ENCODE measurements around the gene NTM.
A peak's percentile ranks its signal among the peaks of the same experiment; 100 is the strongest.

Gene NTM

DNA sequence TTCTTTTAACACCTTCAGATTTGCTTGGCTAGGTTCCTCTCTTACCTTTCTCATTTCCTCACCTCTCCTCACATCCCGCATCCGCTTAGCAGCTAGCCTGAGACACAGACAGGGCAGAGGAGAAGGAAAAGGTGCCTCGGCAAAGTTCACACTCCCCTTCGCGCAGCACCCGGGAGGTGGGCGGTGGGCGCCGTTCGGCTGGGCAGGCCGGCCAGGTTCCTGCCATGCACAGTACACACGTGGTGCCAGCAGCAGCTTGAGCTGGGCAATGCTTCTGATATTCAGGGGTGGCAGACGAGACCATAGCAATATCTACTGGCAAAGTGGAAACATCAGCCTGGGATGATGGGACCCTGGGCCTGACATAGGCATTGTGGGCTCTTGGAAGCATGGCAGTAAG is 3.3 kb downstream of the NTM start:
- DNase-seq = no peak

DNA sequence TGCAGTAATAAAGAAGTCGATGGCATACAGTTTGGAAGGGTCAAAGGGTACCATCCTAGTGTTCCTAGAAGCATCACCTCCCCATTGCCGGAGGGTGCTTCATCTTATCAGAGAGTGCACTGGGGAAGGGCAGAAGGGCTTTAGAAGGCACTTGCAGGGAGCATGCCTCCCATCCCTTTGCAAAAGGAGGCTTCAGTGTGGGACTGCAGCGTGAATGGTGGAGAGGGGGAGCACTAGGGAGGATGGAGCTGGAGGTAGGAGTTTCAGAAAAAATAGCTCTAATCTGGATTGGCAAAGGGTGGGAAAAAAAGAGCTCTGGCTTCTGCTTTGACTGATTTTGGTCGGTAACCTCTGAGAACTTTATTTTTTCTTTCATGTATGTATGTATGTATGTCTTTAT is 5.0 kb downstream of the NTM start:
- DNase-seq = no peak

- no peak for DNase-seq
Observed at GRCh38 chr11:131375915-131376314, 5.5 kb downstream of the NTM start.

DNA sequence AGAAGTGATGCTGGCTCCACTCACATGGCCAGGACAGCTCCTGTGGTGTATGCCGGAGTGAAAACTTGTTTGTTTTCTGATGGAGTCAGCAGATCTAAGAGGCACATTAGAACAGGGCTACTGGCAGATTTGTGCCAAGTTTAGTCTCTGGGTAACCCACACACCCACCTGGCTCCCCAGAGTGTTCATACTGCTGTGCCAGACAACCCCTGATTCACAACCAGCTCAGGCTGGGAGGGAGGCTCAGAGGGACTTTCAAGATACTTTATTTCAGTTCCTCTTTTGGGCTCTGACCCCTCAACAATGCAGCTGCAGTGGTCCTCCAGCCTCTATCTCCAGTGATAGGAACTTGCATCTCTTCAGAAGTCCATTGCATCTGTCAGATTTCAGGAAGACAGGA is 8.5 kb downstream of the NTM start:
- DNase-seq = no peak

- DNase-seq = no peak
Observed at GRCh38 chr11:131385763-131386390, 15.5 kb downstream of the NTM start.

DNA sequence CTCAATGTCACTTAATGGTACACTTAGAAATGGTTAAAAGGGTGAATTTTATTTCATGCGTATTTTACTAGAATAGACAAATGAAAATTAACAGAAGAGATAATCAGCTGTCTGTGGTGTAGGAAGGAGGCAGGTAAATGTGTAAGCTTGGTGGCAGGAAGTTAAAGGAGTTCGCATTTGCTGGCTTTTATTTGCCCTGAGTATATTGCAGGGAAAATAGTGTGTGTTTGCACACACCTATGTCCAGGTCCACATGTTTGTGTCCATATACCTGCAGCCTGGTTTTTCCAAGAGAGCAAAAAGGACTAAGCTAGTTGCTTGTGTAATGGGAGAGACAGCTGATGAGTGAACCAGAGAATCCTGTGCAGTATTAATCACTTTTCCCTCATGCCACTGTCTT is 16.0 kb downstream of the NTM start:
- DNase-seq = no peak

- DNase-seq = no peak
Observed at GRCh38 chr11:131388030-131388429, 17.6 kb downstream of the NTM start.

DNA sequence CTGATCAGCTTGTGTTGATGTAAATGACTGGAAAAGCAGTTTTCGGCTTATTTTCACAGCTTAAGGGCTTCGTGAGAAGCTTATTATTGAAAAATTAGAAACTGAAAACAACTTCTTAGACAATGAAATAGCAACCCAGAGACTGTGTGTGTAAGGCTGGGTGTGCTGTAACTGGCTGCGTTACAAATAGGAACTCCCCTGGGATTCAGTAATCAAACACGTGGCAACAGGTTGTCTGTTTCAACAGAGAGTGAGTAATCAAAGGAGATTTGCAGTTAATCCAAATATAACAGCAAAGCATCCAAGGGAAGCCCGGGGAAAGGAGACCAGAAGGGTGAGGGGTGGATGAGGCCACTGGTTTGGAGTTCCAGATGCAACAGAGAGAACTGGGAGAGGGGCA is 19.2 kb downstream of the NTM start:
- no peak for DNase-seq

DNA sequence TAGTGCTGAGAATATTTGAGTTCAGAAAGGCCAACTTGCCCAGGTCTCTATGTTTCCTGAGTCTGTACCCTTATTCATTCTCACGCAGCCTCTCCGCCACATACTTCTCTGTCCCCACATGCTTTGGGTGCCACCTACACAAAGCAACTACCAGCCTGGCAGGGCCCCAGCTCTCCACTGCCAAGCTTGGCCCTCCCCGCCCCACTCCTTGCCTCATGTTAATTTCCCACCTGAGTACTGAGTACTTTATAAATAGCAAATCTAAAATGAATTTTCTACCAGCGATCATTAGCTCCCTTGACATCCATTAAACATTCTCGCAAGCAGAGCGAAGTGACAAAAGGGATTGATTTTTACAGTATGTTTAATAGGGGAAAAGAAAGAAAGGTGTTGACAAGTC is 20.8 kb downstream of the NTM start:
- DNase-seq = no peak

DNA sequence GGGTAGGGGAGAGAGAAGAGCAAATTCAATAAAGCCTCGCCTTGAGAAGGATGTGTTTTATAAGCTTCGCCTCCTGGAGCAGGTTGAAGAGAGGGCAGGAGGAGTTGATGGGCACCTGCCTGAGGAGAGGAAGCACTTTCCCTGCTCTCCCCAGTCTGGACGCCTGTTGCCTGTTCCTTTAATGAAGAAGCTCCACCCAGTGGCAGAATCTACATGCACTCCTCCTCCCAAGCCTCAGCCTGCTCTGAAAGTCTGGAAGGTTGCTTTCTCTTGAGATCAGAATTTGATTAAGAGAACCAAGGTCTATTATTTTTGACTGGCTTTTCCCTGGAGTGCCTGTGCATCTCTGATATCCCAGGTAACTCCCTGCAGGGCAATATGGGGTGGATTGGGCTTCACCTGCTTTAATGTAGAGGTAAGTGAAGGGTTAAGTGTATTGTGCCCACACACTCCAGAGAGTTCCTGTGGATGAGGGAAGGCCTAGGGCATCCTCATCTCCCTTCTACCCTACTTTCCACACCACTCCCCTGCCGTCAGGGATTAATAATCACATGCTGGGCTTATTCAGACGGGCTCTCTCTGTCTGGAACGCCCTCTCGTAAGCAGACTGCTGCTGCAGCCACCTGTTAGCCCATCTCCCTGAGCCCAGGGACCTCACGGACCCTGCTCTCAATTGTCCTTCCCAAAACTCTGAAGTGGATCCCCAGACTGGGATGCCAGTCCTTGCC is 22.3 kb downstream of the NTM start:
- DNase-seq = no peak

- no peak for DNase-seq
Observed at GRCh38 chr11:131393691-131394090, 23.3 kb downstream of the NTM start.

- no peak for DNase-seq
Observed at GRCh38 chr11:131397675-131398074, 27.3 kb downstream of the NTM start.

DNA sequence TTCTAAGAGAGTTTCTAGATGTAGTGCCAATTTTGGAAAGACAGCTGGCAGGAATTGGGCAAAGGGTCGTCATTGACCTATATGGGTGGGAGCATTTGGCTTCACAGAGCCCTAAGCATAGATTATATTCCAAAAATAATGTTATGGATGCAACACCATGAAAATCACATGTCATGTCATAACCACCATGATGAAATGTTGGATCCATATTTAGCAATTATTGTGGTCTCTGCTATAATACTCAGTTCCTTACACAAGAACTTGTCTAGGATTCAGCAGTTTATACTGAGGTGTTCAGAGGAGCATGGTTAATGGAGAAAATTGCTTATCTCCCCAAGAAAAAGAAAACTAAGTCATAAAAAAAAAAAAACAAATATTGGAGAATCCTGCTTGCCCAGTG is 31.6 kb downstream of the NTM start:
- no peak for DNase-seq

DNA sequence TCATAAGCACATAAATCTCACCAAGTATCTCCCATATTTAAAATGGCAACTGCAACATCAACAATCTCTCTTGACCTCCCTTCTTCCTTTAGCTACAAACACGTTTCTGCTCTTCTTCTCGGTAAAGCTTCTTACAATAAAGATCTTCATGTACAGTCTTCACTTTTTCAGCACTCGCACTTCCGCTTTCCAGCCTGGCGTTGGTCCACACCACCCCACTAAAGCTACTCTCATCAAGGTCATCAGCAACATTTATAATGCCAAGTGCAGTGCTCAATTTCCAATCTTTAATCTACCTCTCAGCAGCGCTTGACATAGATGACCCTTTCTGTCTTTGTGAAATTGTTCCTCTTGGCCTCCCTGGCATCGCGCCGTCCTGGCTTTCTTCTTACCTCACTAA is 33.6 kb downstream of the NTM start:
- no peak for DNase-seq

DNA sequence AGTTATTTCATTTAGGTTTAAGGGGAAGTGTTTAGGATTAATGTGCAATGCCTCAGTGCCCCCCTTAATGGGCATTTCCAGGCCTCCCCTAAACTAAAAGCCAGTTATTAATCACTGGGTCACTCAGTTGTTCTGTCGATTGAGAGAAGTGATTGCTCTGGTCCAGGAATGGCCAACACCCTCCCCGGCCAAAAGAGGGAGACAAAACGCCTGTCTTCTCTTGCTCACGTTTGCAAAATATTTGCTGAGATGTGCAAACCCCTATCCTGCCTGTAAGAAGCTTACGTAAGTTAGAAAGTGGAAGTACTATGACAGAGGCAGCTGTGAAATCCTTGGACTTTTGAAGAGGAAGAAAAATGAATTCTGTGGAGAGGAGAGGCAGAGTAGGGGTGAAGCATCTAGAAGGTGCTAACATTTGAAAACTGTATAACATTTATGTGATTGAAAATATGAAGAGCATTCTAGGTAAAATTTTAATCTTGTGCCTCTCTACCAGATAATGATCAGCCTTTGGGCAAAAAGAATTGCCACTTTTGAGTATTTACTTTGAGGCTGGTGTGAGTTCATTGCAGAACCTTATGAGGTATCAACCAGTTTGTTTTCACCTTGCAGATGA is 37.7 kb downstream of the NTM start:
- DNase-seq = peak; percentile 9

DNA sequence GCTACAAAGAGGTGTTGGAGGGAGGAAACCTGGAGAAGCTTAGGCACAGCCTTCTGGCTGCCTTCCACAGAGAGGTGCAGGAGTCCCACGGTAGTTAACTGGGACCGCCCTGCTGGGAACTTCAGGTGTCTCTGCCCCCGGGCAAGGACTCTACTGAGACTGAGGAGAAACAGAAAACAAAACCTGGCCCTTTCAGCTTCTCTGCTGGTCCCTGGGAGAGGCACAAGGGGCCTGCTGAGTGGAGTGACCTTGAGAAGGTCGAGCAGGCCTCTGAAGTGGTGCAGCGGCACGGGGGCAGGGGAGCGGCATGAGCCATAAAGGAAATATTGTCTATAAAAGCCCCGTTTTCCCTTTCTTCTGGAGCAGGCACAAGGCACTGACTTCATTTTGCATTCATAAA is 38.9 kb downstream of the NTM start:
- no peak for DNase-seq

DNA sequence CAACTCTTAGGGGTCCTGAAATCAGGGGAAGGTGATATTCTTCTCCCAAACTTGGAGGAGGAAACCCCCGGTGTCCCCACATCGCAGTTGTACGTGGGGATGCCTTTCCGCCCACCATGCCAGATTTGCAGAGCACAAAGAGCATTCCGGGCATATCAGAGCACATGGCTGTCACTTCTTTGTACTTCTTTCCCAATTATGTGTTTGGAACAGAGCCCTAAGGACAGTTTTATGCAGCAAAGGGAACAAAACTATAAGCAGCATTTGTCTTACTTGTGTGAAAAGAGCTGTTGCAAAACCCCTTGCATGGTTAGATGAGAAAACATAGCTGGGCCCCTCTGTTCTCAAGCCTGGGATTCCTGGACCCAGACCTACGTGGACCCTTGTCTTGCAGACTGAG is 41.2 kb downstream of the NTM start:
- no peak for DNase-seq

- DNase-seq = no peak
Observed at GRCh38 chr11:131412061-131412460, 41.6 kb downstream of the NTM start.

GRCh38 chr11:131413217-131413616 is 42.8 kb downstream of the NTM start:
- no peak for DNase-seq

GRCh38 chr11:131418189-131418588 is 47.8 kb downstream of the NTM start:
- DNase-seq = no peak

DNA sequence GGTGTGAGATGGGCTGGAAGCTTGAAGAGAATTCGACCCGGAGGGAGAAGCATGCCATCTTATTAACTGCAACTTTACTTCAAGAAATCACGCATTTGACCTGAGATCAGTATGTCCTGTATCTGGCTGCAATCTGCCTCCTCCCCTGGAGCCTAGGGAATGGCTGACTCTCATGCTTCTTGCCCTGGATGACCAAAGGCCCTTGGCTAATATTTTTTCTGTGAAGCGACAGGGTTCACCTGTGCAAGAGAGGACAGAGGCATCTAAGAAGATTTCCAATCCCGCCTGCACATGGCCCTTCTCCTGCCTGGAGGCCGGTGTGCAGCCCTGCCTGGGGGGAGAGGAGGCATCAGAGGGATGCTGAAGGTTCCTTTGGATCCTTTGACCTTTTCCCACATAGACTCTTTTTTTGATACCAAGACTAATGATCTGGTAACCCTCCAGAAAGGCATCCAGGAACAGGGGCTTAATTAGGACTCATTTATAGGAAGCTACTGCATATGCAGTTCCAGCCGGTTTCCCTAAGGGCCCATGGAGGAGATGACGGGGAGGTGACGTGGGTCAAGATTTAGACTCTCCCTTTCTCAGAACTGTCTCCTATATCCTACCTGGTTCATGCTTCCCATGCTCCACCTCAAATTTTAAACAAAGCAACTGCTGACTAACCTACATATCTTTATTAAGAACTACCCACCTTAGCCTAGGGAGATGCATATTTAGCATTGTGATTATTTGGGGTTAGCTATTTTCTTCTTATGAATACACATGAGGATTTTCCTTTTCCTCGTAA is 50.8 kb downstream of the NTM start:
- DNase-seq = no peak

DNA sequence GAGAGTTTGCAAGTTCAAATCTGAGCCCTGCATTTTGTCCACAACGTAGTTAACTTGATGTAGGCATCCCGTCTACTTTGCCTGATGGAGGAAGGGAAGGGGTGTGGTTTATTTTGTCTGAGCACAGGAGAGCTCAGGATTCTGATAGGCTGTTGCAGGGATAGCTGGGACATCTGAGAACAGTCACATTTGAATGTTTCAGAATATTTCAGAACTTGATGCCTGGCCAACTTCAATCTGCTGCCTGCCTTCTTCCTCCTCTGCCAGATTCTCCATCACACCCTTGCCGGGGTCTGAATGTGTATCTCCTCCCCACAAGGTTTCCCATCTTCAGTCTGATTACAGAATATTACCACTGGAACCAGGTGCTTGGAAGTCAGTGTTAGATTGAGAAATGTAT is 51.6 kb downstream of the NTM start:
- no peak for DNase-seq

DNA sequence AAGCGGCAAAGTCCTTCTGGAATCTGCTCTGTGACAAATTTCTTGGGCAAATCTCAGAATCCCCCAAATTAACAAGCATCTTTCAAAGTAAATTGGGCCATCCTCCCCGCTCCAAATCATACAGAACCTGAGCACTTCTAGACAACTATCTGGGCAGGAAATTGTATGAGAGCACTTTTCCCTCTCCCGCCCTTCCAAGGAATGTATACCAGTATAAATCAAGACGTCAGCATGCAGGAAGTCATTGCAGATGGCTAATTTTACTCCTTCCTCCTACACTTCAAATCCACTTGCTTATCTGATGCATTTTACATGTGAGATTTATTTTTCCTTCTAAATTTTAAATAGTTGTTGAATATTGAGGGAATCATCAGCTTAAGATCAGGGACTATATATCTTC is 52.1 kb downstream of the NTM start:
- no peak for DNase-seq

GRCh38 chr11:131423688-131424087 is 53.3 kb downstream of the NTM start:
- no peak for DNase-seq
